Panc1 (cell line): ENCODE data around the gene TMEM38A.

Experiments used
- POLR2AphosphoS5 ChIP-seq: IDR thresholded peaks from 2 replicates; pipeline ENCODE4 v1.6.1; 2012; ENCODE audit warnings: mild to moderate bottlenecking, low read depth, low read length, moderate library complexity
- REST ChIP-seq, 2 experiments: IDR thresholded peaks; 2 replicates each; pipeline ENCODE4 v1.6.1; 2011 to 2012; ENCODE audit warnings: low read depth in 2 of 2, control low read depth in 1 of 2, low read length in 1 of 2, mild to moderate bottlenecking in 1 of 2, moderate library complexity in 1 of 2; ENCODE audit not compliant: insufficient read depth in 1 of 2
- TF ChIP-seq, protein P1 (sequence below): fragments of 450-650 bp; IDR thresholded peaks from 2 replicates; pipeline ENCODE4 v1.5.1; 2017; ENCODE audit warnings: mild to moderate bottlenecking

DNA sequence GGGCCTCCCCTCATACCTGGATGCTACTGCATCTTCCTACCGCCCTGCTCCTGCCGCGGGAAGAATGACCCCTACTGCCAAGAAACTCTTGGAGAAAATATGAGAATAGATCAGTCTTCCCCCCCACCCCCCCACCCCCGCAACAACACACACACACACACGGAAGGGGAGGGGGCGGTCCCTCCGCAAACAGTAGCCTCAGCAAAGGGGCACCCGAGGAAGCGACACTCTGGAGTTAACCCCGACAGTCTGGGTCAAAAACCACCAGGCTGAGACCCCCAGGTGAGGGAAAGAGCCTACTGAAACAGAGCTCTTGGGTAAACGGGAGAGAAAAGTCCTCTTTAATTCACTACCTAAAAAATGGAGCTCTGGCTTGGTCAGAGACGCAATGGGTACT lies 34.1 kb upstream of the TMEM38A start:
- TF ChIP-seq POLR2AphosphoS5, result no peak
- TF ChIP-seq, protein P1, sequence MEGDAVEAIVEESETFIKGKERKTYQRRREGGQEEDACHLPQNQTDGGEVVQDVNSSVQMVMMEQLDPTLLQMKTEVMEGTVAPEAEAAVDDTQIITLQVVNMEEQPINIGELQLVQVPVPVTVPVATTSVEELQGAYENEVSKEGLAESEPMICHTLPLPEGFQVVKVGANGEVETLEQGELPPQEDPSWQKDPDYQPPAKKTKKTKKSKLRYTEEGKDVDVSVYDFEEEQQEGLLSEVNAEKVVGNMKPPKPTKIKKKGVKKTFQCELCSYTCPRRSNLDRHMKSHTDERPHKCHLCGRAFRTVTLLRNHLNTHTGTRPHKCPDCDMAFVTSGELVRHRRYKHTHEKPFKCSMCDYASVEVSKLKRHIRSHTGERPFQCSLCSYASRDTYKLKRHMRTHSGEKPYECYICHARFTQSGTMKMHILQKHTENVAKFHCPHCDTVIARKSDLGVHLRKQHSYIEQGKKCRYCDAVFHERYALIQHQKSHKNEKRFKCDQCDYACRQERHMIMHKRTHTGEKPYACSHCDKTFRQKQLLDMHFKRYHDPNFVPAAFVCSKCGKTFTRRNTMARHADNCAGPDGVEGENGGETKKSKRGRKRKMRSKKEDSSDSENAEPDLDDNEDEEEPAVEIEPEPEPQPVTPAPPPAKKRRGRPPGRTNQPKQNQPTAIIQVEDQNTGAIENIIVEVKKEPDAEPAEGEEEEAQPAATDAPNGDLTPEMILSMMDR, result no peak
- no peak for TF ChIP-seq REST (IDR thresholded peaks at IDR 0.05; ENCODE audit: insufficient read depth in 1 of 2, low read depth in 2 of 2, low read length in 1 of 2)
